Panc1 (cell line): ENCODE data around the gene STMN1. TPM values are rescaled to one million over a fixed set of nuclear protein-coding genes. Genes with fewer than 3 reads are reported as not detected.
"Not testable (repeated sequence)": the region's sequence is repeated elsewhere in the genome, so short reads cannot be mapped to it uniquely, and the experiment has no call there.

Experiments used
- ATAC-seq: fragments of 200-7000 bp; cut with Tn5 transposase; 2 replicates; pipeline ENCODE4 v1.9.1; 2020; ENCODE audit warnings: mild to moderate bottlenecking, moderate library complexity
- BruUV-seq: library from RNA; stranded (reverse); fragments of 400-500 nt; replicated peaks from 2 replicates; lab custom pipeline; 2021; lab: Mats Ljungman, UMichigan
- CTCF ChIA-PET: fragments of 300-600 bp; sonication (Branson Sonifier 250); formaldehyde crosslinking; loops from one replicate; lab custom pipeline; 2022; ENCODE audit warnings: antibody characterized with exemption; lab: Charles Lee
- POLR2A ChIA-PET: fragments of 300-600 bp; sonication (Branson Sonifier 250); formaldehyde crosslinking; loops from one replicate; lab custom pipeline; 2022; ENCODE audit warnings: antibody characterized with exemption; lab: Charles Lee
- DNase-seq: peaks from one replicate; pipeline ENCODE4 v3.0.0-alpha.2; 2010; ENCODE audit warnings: low read depth, low spot score
- H3K27ac ChIP-seq: 2 replicates; pipeline ENCODE4 v1.5.1; 2011; ENCODE audit warnings: mild to moderate bottlenecking, low read length, inconsistent platforms
- H3K27me3 ChIP-seq: fragments of 200-500 bp; sonication (Bioruptor generic); 2 replicates; pipeline ENCODE4 v1.6.0; 2014; ENCODE audit warnings: low read length, inconsistent platforms; ENCODE audit not compliant: control insufficient read depth, insufficient read depth
- H3K36me3 ChIP-seq: fragments of 200-500 bp; sonication (Bioruptor generic); 2 replicates; pipeline ENCODE4 v1.5.1; 2014; ENCODE audit warnings: inconsistent platforms, mild to moderate bottlenecking, low read length, moderate library complexity; ENCODE audit not compliant: control insufficient read depth, insufficient read depth
- H3K4me1 ChIP-seq: 2 replicates; pipeline ENCODE4 v1.5.1; 2011; ENCODE audit warnings: inconsistent platforms, mild to moderate bottlenecking, low read length, moderate library complexity; ENCODE audit not compliant: control insufficient read depth, insufficient read depth
- H3K4me3 ChIP-seq, 2 experiments: 2 replicates each; pipeline ENCODE4 v1.5.1; 2011 to 2012; ENCODE audit warnings: low read depth in 2 of 2, low read length in 2 of 2, mild to moderate bottlenecking in 2 of 2, inconsistent platforms in 1 of 2, moderate library complexity in 1 of 2
- H3K9me3 ChIP-seq: fragments of 200-500 bp; sonication (Bioruptor generic); 2 replicates; pipeline ENCODE4 v1.5.1; 2014; ENCODE audit warnings: low read depth, mild to moderate bottlenecking, inconsistent platforms, low read length, moderate library complexity; ENCODE audit not compliant: control insufficient read depth, insufficient read depth
- POLR2AphosphoS5 ChIP-seq: IDR thresholded peaks from 2 replicates; pipeline ENCODE4 v1.6.1; 2012; ENCODE audit warnings: mild to moderate bottlenecking, low read depth, low read length, moderate library complexity
- SIN3A ChIP-seq: IDR thresholded peaks from 2 replicates; pipeline ENCODE4 v1.6.1; 2012; ENCODE audit warnings: low read depth, mild to moderate bottlenecking, low read length, moderate library complexity, borderline replicate concordance; ENCODE audit not compliant: insufficient read depth
- TCF7L2 ChIP-seq: IDR thresholded peaks from 2 replicates; pipeline ENCODE4 v1.6.1; 2011; ENCODE audit warnings: mild to moderate bottlenecking, low read depth, low read length, inconsistent platforms
- in situ Hi-C: cut with HindIII; loops from 2 replicates; pipeline ENCODE4 v1.10.0; 2016; ENCODE audit warnings: low sequenced_read_pairs, low pct_unique_long_range_greater_than_20kb
- intact Hi-C: fragments of 100-400 bp; cut with micrococcal nuclease; formaldehyde crosslinking; loops from one replicate; pipeline ENCODE4 v1.10.0; 2022; ENCODE audit not compliant: unreplicated experiment
- total RNA-seq: library from RNA; stranded (reverse); gene quantifications from one replicate; pipeline ENCODE4 v1.2.1, GENCODE V29; 2021; ENCODE audit not compliant: unreplicated experiment
- TF ChIP-seq, protein P1 (sequence below): fragments of 450-650 bp; IDR thresholded peaks from 2 replicates; pipeline ENCODE4 v1.5.1; 2017; ENCODE audit warnings: mild to moderate bottlenecking
- TF ChIP-seq, protein P2 (sequence below), 2 experiments: IDR thresholded peaks; 2 replicates each; pipeline ENCODE4 v1.6.1; 2011 to 2012; ENCODE audit warnings: low read depth in 2 of 2, control low read depth in 1 of 2, low read length in 1 of 2, mild to moderate bottlenecking in 1 of 2, moderate library complexity in 1 of 2; ENCODE audit not compliant: insufficient read depth in 1 of 2

Gene STMN1
- total RNA-seq, 1 experiment from 2014 or later = 316 TPM

GRCh38 chr1:25945761-25946160 is 39.5 kb upstream of the STMN1 start:
- ChIA-PET POLR2A (no interaction called here), CTCF (no interaction called here)
- ATAC-seq (no peak), DNase-seq (no peak)
- H3K4me3 ChIP-seq = no peak overlapping the region
- H3K27me3 ChIP-seq = no peaks in the 10 kb centered on the region
- in situ Hi-C loops = no loop called here
- H3K9me3 ChIP-seq = no peaks in the 10 kb centered on the region
- H3K4me1 ChIP-seq = no peaks in the 10 kb centered on the region
- H3K27ac ChIP-seq = no peak overlapping the region
- no TSS peak for BruUV-seq
- intact Hi-C loops = no loop called here
- H3K36me3 ChIP-seq = no peaks in the 10 kb centered on the region
- no peak for TF ChIP-seq TCF7L2
- TF ChIP-seq, protein P1, sequence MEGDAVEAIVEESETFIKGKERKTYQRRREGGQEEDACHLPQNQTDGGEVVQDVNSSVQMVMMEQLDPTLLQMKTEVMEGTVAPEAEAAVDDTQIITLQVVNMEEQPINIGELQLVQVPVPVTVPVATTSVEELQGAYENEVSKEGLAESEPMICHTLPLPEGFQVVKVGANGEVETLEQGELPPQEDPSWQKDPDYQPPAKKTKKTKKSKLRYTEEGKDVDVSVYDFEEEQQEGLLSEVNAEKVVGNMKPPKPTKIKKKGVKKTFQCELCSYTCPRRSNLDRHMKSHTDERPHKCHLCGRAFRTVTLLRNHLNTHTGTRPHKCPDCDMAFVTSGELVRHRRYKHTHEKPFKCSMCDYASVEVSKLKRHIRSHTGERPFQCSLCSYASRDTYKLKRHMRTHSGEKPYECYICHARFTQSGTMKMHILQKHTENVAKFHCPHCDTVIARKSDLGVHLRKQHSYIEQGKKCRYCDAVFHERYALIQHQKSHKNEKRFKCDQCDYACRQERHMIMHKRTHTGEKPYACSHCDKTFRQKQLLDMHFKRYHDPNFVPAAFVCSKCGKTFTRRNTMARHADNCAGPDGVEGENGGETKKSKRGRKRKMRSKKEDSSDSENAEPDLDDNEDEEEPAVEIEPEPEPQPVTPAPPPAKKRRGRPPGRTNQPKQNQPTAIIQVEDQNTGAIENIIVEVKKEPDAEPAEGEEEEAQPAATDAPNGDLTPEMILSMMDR = no peak
- TF ChIP-seq, protein P2, sequence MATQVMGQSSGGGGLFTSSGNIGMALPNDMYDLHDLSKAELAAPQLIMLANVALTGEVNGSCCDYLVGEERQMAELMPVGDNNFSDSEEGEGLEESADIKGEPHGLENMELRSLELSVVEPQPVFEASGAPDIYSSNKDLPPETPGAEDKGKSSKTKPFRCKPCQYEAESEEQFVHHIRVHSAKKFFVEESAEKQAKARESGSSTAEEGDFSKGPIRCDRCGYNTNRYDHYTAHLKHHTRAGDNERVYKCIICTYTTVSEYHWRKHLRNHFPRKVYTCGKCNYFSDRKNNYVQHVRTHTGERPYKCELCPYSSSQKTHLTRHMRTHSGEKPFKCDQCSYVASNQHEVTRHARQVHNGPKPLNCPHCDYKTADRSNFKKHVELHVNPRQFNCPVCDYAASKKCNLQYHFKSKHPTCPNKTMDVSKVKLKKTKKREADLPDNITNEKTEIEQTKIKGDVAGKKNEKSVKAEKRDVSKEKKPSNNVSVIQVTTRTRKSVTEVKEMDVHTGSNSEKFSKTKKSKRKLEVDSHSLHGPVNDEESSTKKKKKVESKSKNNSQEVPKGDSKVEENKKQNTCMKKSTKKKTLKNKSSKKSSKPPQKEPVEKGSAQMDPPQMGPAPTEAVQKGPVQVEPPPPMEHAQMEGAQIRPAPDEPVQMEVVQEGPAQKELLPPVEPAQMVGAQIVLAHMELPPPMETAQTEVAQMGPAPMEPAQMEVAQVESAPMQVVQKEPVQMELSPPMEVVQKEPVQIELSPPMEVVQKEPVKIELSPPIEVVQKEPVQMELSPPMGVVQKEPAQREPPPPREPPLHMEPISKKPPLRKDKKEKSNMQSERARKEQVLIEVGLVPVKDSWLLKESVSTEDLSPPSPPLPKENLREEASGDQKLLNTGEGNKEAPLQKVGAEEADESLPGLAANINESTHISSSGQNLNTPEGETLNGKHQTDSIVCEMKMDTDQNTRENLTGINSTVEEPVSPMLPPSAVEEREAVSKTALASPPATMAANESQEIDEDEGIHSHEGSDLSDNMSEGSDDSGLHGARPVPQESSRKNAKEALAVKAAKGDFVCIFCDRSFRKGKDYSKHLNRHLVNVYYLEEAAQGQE (IDR thresholded peaks at IDR 0.05; ENCODE audit: insufficient read depth in 1 of 2, low read depth in 2 of 2, low read length in 1 of 2) = no peak
- TF ChIP-seq SIN3A = no peak
- TF ChIP-seq POLR2AphosphoS5 = no peak

DNA sequence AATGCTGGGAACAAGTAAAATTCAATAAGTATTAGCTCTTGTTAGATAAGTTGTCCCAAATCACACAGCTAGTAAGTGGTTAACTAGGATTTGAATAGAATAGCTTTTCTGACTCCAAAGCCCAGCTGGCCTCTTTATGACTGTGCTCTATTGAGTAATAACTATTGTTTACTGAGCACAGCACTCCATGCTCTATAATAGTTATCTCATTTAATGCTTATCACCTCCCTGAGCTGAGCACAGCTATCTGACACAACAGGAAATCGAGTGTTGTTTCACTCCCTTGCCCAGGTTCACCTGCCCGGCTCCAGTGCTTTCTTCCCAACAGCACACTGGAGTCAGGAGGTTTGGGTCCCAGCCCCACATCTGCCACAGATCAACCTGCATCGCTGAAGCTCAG is 38.8 kb upstream of the STMN1 start:
- CTCF ChIA-PET = interaction anchor here (0.7 kb wide), 1 partner anchor 15 kb away, joined by 3 read pairs; no protein-coding TSS in a partner anchor
- H3K27me3 ChIP-seq = no peaks in the 10 kb centered on the region
- BruUV-seq = no TSS peak
- no peak for TF ChIP-seq TCF7L2
- DNase-seq = no peak
- ATAC-seq = no peak
- intact Hi-C loops (no loop called here), in situ Hi-C loops (no loop called here)
- no peak overlapping the region for H3K4me3 ChIP-seq
- POLR2A ChIA-PET = interaction anchor here (0.6 kb wide), 1 partner anchor 366 kb away, joined by 11 read pairs; no protein-coding TSS in a partner anchor
- H3K36me3 ChIP-seq = no peaks in the 10 kb centered on the region
- no peaks in the 10 kb centered on the region for H3K9me3 ChIP-seq
- H3K4me1 ChIP-seq = no peaks in the 10 kb centered on the region
- no peak overlapping the region for H3K27ac ChIP-seq

DNA sequence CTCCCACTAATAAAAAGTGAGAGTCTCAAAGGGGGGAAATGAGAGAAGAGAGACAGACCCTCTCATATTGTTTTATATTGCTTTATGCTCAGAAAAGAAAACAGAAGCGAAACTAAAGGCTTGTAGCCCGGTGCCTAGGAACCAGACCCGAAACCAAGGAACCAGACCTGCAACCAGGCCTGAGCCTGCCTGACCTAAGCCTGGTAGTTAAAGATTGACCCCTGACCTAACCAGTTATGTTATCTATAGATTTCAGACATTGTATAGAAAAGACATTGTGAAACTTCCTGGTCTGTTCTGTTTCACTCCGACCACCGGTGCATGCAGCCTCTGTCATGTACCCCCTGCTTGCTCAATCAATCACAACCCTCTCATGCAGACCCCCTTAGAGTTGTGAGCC is 37.3 kb upstream of the STMN1 start:
- DNase-seq, H3K4me1 ChIP-seq, H3K4me3 ChIP-seq, intact Hi-C loops, H3K27me3 ChIP-seq, ATAC-seq, in situ Hi-C loops, H3K27ac ChIP-seq, H3K36me3 ChIP-seq, H3K9me3 ChIP-seq, BruUV-seq, POLR2A ChIA-PET, CTCF ChIA-PET: not testable (repeated sequence)
